ENCODE results near the gene WNT2.

Gene WNT2

DNA sequence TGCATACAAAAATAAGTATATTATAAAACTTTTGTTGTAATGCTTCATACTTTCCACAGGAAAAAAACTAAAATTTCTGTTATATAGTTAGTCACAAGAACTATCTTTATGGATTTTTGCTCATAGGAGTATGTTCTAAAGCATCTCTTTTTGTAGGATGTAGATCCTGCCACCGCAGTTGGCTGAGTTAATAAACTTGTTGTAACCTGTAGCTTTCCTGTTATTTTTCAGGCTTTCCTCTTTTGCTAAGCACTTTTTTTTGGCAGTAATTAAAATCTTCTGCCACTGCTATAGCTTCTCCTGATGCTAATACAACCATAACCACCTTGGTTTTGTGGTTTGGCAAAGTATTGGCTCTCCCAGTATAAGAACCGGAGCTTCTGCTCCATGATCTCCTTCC is 60.3 kb downstream of the WNT2 start:
- Histone ChIP-seq H3F3A (ENCODE audit: insufficient read depth) (no peaks in the 10 kb centered on the region), H3K4me3 (ENCODE audit: insufficient read depth, low read length, poor library complexity, severe bottlenecking) (no peak overlapping the region), H3K27ac (ENCODE audit: low read depth, low read length) (no peak overlapping the region), H3K4me2 (ENCODE audit: low read depth, low read length, poor library complexity, severe bottlenecking) (no peak overlapping the region), H2AFZ (ENCODE audit: low read depth, low read length, severe bottlenecking) (no peak overlapping the region), H3K36me3 (ENCODE audit: low read length) (no peaks in the 10 kb centered on the region), H3K79me2 (ENCODE audit: insufficient read depth, low read length) (no peaks in the 10 kb centered on the region), H3K9me2 (replicated peaks; ENCODE audit: insufficient read depth, low read length) (no peaks in the 10 kb centered on the region; the same call in 1 of the 2 replicates), H4K20me1 (ENCODE audit: low read depth, low read length) (no peaks in the 10 kb centered on the region), H3K9ac (ENCODE audit: low read length) (no peak overlapping the region), H3K9me3 (ENCODE audit: insufficient read depth, low read length) (no peaks in the 10 kb centered on the region), H3K27me3 (ENCODE audit: low read length) (no peaks in the 10 kb centered on the region)
- TF ChIP-seq EZH2phosphoT487 (conservative IDR thresholded peaks at IDR 0.05; ENCODE audit: low read length) = no peak
- no peak for TF ChIP-seq CTCF (IDR thresholded peaks at IDR 0.05; ENCODE audit: insufficient read depth, low read length, poor library complexity, severe bottlenecking)

- Histone ChIP-seq H3K9me3 (ENCODE audit: insufficient read depth, low read length) (no peaks in the 10 kb centered on the region), H3K9ac (ENCODE audit: low read length) (no peak overlapping the region), H3K27ac (ENCODE audit: low read depth, low read length) (no peak overlapping the region), H4K20me1 (ENCODE audit: low read depth, low read length) (no peaks in the 10 kb centered on the region), H3F3A (ENCODE audit: insufficient read depth) (no peaks in the 10 kb centered on the region), H3K4me2 (ENCODE audit: low read depth, low read length, poor library complexity, severe bottlenecking) (no peak overlapping the region), H3K9me2 (replicated peaks; ENCODE audit: insufficient read depth, low read length) (no peaks in the 10 kb centered on the region; the same call in 1 of the 2 replicates), H3K27me3 (ENCODE audit: low read length) (no peaks in the 10 kb centered on the region), H3K79me2 (ENCODE audit: insufficient read depth, low read length) (no peaks in the 10 kb centered on the region), H3K36me3 (ENCODE audit: low read length) (no peaks in the 10 kb centered on the region), H2AFZ (ENCODE audit: low read depth, low read length, severe bottlenecking) (no peak overlapping the region), H3K4me3 (ENCODE audit: insufficient read depth, low read length, poor library complexity, severe bottlenecking) (no peak overlapping the region)
- no peak for TF ChIP-seq CTCF (IDR thresholded peaks at IDR 0.05; ENCODE audit: insufficient read depth, low read length, poor library complexity, severe bottlenecking)
- TF ChIP-seq EZH2phosphoT487 (conservative IDR thresholded peaks at IDR 0.05; ENCODE audit: low read length) = no peak
These were observed 63.2 kb downstream of the WNT2 start for GRCh38 chr7:117259615-117260014.

DNA sequence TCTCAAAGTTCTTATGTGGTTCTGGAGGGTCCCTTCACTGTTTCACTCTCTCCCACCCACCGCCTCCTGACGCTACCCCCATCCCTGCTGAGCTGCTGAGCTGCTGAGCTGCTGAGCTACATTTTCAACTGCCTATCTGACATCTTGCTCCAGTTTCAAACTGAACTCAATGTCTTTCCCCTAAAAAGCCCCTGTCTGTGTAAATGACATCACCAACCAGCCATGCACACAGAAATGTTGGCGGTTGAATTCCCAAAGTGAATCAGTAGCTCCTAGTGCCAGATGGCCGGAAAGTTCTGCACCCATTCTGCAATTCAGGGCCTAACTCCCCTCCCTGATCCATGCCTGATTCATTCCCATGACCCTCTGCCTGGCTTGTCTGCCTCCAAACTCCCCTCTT is 71.2 kb downstream of the WNT2 start:
- H3K27ac ChIP-seq (ENCODE audit: low read depth, low read length) = no peak overlapping the region
- no peaks in the 10 kb centered on the region for H3K36me3 ChIP-seq (ENCODE audit: low read length)
- H3K9ac ChIP-seq (ENCODE audit: low read length) = no peak overlapping the region
- no peak for TF ChIP-seq EZH2phosphoT487 (conservative IDR thresholded peaks at IDR 0.05; ENCODE audit: low read length)
- no peak for TF ChIP-seq CTCF (IDR thresholded peaks at IDR 0.05; ENCODE audit: insufficient read depth, low read length, poor library complexity, severe bottlenecking)
- no peak overlapping the region for H3K4me2 ChIP-seq (ENCODE audit: low read depth, low read length, poor library complexity, severe bottlenecking)
- no peaks in the 10 kb centered on the region for H3F3A ChIP-seq (ENCODE audit: insufficient read depth)
- H3K9me2 ChIP-seq (replicated peaks; ENCODE audit: insufficient read depth, low read length) = no peaks in the 10 kb centered on the region
- no peak overlapping the region for H2AFZ ChIP-seq (ENCODE audit: low read depth, low read length, severe bottlenecking)
- no peaks in the 10 kb centered on the region for H4K20me1 ChIP-seq (ENCODE audit: low read depth, low read length)
- no peaks in the 10 kb centered on the region for H3K79me2 ChIP-seq (ENCODE audit: insufficient read depth, low read length)
- no peak overlapping the region for H3K4me3 ChIP-seq (ENCODE audit: insufficient read depth, low read length, poor library complexity, severe bottlenecking)
- H3K27me3 ChIP-seq (ENCODE audit: low read length) = no peaks in the 10 kb centered on the region
- no peaks in the 10 kb centered on the region for H3K9me3 ChIP-seq (ENCODE audit: insufficient read depth, low read length)
